H9 (cell line): ENCODE measurements around the gene PEAK3. TPM values are rescaled to one million over a fixed set of nuclear protein-coding genes. Genes with fewer than 3 reads are reported as not detected.

Source experiments
- DNase-seq: peaks from one replicate; pipeline ENCODE4 v3.0.0-alpha.2; 2017
- H2AFZ ChIP-seq: one replicate; pipeline ENCODE4 v1.6.1; 2013; ENCODE audit warnings: mild to moderate bottlenecking, low read length, control low read depth, moderate library complexity
- H2AK5ac ChIP-seq: 2 replicates; pipeline ENCODE4 v1.6.1; 2013; ENCODE audit warnings: low read length, control low read depth, mixed read lengths; ENCODE audit not compliant: insufficient read length
- H2BK120ac ChIP-seq: one replicate; pipeline ENCODE4 v1.6.1; 2013; ENCODE audit warnings: low read depth, mild to moderate bottlenecking, low read length, control low read depth, inconsistent platforms; ENCODE audit not compliant: poor library complexity, severe bottlenecking
- H2BK12ac ChIP-seq: 2 replicates; pipeline ENCODE4 v1.6.1; 2013; ENCODE audit warnings: low read length, control low read depth, mixed read lengths, low read depth; ENCODE audit not compliant: insufficient read length
- H2BK15ac ChIP-seq: 2 replicates; pipeline ENCODE4 v1.6.1; 2013; ENCODE audit warnings: low read depth, low read length, control low read depth
- H2BK20ac ChIP-seq: one replicate; pipeline ENCODE4 v1.6.1; 2013; ENCODE audit warnings: low read depth, mild to moderate bottlenecking, low read length, control low read depth, inconsistent platforms; ENCODE audit not compliant: poor library complexity, severe bottlenecking
- H2BK5ac ChIP-seq: 2 replicates; pipeline ENCODE4 v1.6.1; 2013; ENCODE audit warnings: low read length, control low read depth, mixed read lengths; ENCODE audit not compliant: insufficient read length
- H3K14ac ChIP-seq: 2 replicates; pipeline ENCODE4 v1.6.1; 2013; ENCODE audit warnings: low read length, control low read depth; ENCODE audit not compliant: insufficient read depth
- H3K18ac ChIP-seq: 2 replicates; pipeline ENCODE4 v1.6.1; 2013; ENCODE audit warnings: low read depth, mild to moderate bottlenecking, mixed read lengths, low read length, control low read depth; ENCODE audit not compliant: insufficient read length
- H3K23ac ChIP-seq: 2 replicates; pipeline ENCODE4 v1.6.1; 2013; ENCODE audit warnings: low read length, control low read depth, mixed read lengths, low read depth; ENCODE audit not compliant: insufficient read length
- H3K23me2 ChIP-seq: 2 replicates; pipeline ENCODE4 v1.6.1; 2013; ENCODE audit warnings: low read depth, mild to moderate bottlenecking, mixed read lengths, low read length, control low read depth; ENCODE audit not compliant: insufficient read length, poor library complexity, severe bottlenecking
- H3K27ac ChIP-seq: 2 replicates; pipeline ENCODE4 v1.5.1; 2013; ENCODE audit warnings: low read length, control low read depth, mixed read lengths, low read depth; ENCODE audit not compliant: insufficient read length
- H3K27me3 ChIP-seq: 2 replicates; pipeline ENCODE4 v1.6.1; 2013; ENCODE audit warnings: low read length, control low read depth, inconsistent platforms; ENCODE audit not compliant: insufficient read depth
- H3K4ac ChIP-seq: 2 replicates; pipeline ENCODE4 v1.6.1; 2013; ENCODE audit warnings: low read depth, mild to moderate bottlenecking, control low read depth, inconsistent platforms, low read length, moderate library complexity
- H3K4me1 ChIP-seq: 2 replicates; pipeline ENCODE4 v1.6.1; 2013; ENCODE audit warnings: low read length, control low read depth, inconsistent platforms; ENCODE audit not compliant: insufficient read depth
- H3K4me2 ChIP-seq: 2 replicates; pipeline ENCODE4 v1.6.1; 2013; ENCODE audit warnings: low read length, control low read depth, mixed read lengths; ENCODE audit not compliant: insufficient read length, insufficient read depth
- H3K56ac ChIP-seq: 2 replicates; pipeline ENCODE4 v1.6.1; 2013; ENCODE audit warnings: low read depth, mild to moderate bottlenecking, mixed read lengths, low read length, control low read depth; ENCODE audit not compliant: insufficient read length
- H3K79me1 ChIP-seq: 2 replicates; pipeline ENCODE4 v1.6.1; 2013; ENCODE audit warnings: low read depth, mild to moderate bottlenecking, moderate library complexity, low read length, control low read depth, inconsistent platforms; ENCODE audit not compliant: insufficient read depth, poor library complexity, severe bottlenecking
- H3K79me2 ChIP-seq: 2 replicates; pipeline ENCODE4 v1.6.1; 2013; ENCODE audit warnings: low read length, control low read depth, inconsistent platforms; ENCODE audit not compliant: insufficient read depth
- H3K9ac ChIP-seq: 2 replicates; pipeline ENCODE4 v1.6.1; 2013; ENCODE audit warnings: low read length, control low read depth, mixed read lengths; ENCODE audit not compliant: insufficient read length; ENCODE audit errors: extremely low read depth
- H3K9me3 ChIP-seq: one replicate; pipeline ENCODE4 v1.6.1; 2013; ENCODE audit warnings: low read depth, low read length, inconsistent platforms; ENCODE audit not compliant: control insufficient read depth
- H3T11ph ChIP-seq: one replicate; pipeline ENCODE4 v1.6.1; 2013; ENCODE audit warnings: mild to moderate bottlenecking, low read length, control low read depth, inconsistent platforms
- H4K20me1 ChIP-seq: one replicate; pipeline ENCODE4 v1.6.1; 2013; ENCODE audit not compliant: control insufficient read depth, insufficient read length, insufficient read depth
- H4K5ac ChIP-seq: 2 replicates; pipeline ENCODE4 v1.6.1; 2013; ENCODE audit warnings: low read depth, mild to moderate bottlenecking, mixed read lengths, low read length, control low read depth; ENCODE audit not compliant: insufficient read length
- H4K8ac ChIP-seq: replicated peaks from 2 replicates; pipeline ENCODE4 v1.6.1; 2013; ENCODE audit warnings: low read length, control low read depth, mixed read lengths, low read depth; ENCODE audit not compliant: insufficient read length
- H4K91ac ChIP-seq: 2 replicates; pipeline ENCODE4 v1.6.1; 2013; ENCODE audit warnings: low read depth, mild to moderate bottlenecking, moderate library complexity, mixed read lengths, low read length, control low read depth; ENCODE audit not compliant: insufficient read length
- H3K27ac Mint-ChIP-seq, 3 experiments: 2 replicates in 2 of 3; 3 replicates in 1 of 3; pipeline ENCODE4 v1.8.0; 2020 to 2021; ENCODE audit warnings: mixed read lengths in 3 of 3, mild to moderate bottlenecking in 1 of 3, moderate library complexity in 1 of 3
- H3K27me3 Mint-ChIP-seq: 2 replicates; pipeline ENCODE4 v1.8.0; 2021; ENCODE audit warnings: low read depth, mild to moderate bottlenecking, moderate library complexity, mixed read lengths
- H3K36me3 Mint-ChIP-seq, 3 experiments: 2 replicates in 2 of 3; 3 replicates in 1 of 3; pipeline ENCODE4 v1.8.0; 2020 to 2021; ENCODE audit warnings: low read depth in 3 of 3, mixed read lengths in 3 of 3; ENCODE audit not compliant: insufficient read depth in 1 of 3
- H3K4me1 Mint-ChIP-seq, 2 experiments: 2 replicates each; pipeline ENCODE4 v1.8.0; 2020; ENCODE audit warnings: mixed read lengths in 2 of 2
- H3K4me3 Mint-ChIP-seq, 2 experiments: 2 replicates in 1 of 2; 3 replicates in 1 of 2; pipeline ENCODE4 v1.8.0; 2020 to 2021; ENCODE audit warnings: mild to moderate bottlenecking in 2 of 2, mixed read lengths in 2 of 2, moderate library complexity in 1 of 2
- H3K9me3 Mint-ChIP-seq, 2 experiments: 2 replicates in 1 of 2; 3 replicates in 1 of 2; pipeline ENCODE4 v1.8.0; 2020; ENCODE audit warnings: mild to moderate bottlenecking in 2 of 2, mixed read lengths in 2 of 2, moderate library complexity in 1 of 2
- CTCF ChIP-seq: fragments of 200-600 bp; sonication (generic); conservative IDR thresholded peaks from 3 replicates; pipeline ENCODE4 v1.8.0; 2021; ENCODE audit warnings: antibody characterized with exemption, mild to moderate bottlenecking
- WGBS: extraction: QIAGEN DNeasy Blood & Tissue Kit; methylation state at CpG from one replicate; pipeline ENCODE4 v1.1.7; 2013; ENCODE audit warnings: missing lambda C conversion rate, low lambda C conversion rate, mixed read lengths; ENCODE audit not compliant: insufficient read length; ENCODE audit errors: extremely low coverage; 5-methylcytosine and 5-hydroxymethylcytosine counted together
- total RNA-seq: library from RNA; stranded (reverse); gene quantifications from 2 replicates; pipeline ENCODE4 v1.2.1, GENCODE V29; 2021

Gene PEAK3
- total RNA-seq, 1 experiment from 2014 or later, result not detected

DNA sequence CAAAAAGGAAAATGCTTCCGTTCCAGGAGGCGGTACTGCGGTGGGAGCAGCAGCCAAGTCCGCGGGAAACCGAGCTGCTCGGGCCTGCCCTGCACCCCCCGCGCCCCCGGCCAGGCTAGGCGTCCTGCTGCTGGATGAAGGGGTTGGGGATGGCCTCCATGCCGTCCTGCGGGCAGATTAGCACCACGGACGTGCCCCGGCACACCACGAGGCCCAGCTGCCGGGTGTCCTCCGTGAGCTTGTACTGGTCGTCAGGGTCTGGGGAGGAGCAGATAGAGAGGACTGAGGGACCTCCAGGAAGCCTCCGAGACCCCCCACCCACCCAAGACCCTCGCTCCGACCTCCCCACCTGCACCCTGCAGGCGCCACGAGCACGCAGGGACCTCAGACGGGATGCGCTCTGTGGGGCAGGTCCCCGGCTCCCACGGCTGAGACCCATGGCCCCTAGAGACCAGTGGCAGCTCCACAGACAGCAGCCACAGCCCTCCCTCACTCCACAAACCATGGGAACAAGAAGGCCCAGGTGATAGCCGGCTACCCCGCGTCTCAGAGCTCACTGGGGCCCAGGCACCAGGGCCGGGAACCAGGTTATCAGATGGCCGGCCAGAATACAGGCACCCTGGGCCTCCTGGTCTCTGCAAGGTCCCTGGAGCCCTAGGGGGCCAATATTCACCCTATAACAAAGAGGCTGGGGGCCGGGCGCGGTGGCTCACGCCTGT lies 39.7 kb upstream of the PEAK3 start:
- Histone ChIP-seq H2AK5ac (no peak overlapping the region), H3K9ac (no peak overlapping the region), H3K56ac (no peak overlapping the region), H3K4me2 (no peak overlapping the region), H2BK20ac (no peak overlapping the region), H3K14ac (no peak overlapping the region), H3K79me2 (no peaks in the 10 kb centered on the region), H4K8ac (no peak overlapping the region), H4K20me1 (no peaks in the 10 kb centered on the region), H4K5ac (no peak overlapping the region), H4K91ac (no peak overlapping the region), H3K27me3 (no peaks in the 10 kb centered on the region), H3K23ac (no peak overlapping the region), H3K4ac (no peak overlapping the region), H3K9me3 (no peaks in the 10 kb centered on the region), H2BK5ac (no peak overlapping the region), H3K27ac (no peak overlapping the region), H3K79me1 (no peaks in the 10 kb centered on the region), H2AFZ (no peak overlapping the region), H3K18ac (no peak overlapping the region), H2BK15ac (no peak overlapping the region), H3T11ph (no peak overlapping the region), H3K23me2 (no peaks in the 10 kb centered on the region), H2BK120ac (no peak overlapping the region), H3K4me1 (no peaks in the 10 kb centered on the region), H2BK12ac (no peak overlapping the region)
- no peak overlapping the region for H3K27ac Mint-ChIP-seq
- H3K9me3 Mint-ChIP-seq, result no peaks in the 10 kb centered on the region
- H3K4me1 Mint-ChIP-seq, result peaks cover 0 to 8% of the 10 kb centered on the region in 2 experiments; a peak in 1 of 4 replicates
- peaks cover 4 to 35% (median 34%) of the 10 kb centered on the region in 3 experiments; a peak in 6 of 7 replicates for H3K36me3 Mint-ChIP-seq
- no peaks in the 10 kb centered on the region; the same call in 1 of the 2 replicates for H3K27me3 Mint-ChIP-seq
- no peak for DNase-seq
- no CpG with 5 or more reads among the region's 39 CpGs for WGBS
- no peak for TF ChIP-seq CTCF
- H3K4me3 Mint-ChIP-seq, result no peak overlapping the region
